MM.1S (cell line): ENCODE results near the gene TMEM253.

Source experiments
- DNase-seq: peaks from one replicate; pipeline ENCODE4 v3.0.0-alpha.2; 2015
- H2AFZ ChIP-seq: fragments of 300-600 bp; sonication (generic); 2 replicates; pipeline ENCODE4 v1.6.0; 2016; ENCODE audit warnings: antibody characterized with exemption, low read length
- H3F3A ChIP-seq: fragments of 300-600 bp; sonication (generic); 2 replicates; pipeline ENCODE4 v1.6.1; 2016; ENCODE audit warnings: mild to moderate bottlenecking, antibody characterized with exemption, low read length, moderate library complexity, mixed read lengths; ENCODE audit not compliant: insufficient read depth
- H3K27ac ChIP-seq: fragments of 300-600 bp; sonication (generic); 2 replicates; pipeline ENCODE4 v1.5.1; 2016; ENCODE audit warnings: mild to moderate bottlenecking, low read length
- H3K27me3 ChIP-seq: fragments of 300-600 bp; sonication (generic); replicated peaks from 2 replicates; pipeline ENCODE4 v1.6.0; 2016; ENCODE audit warnings: low read length; ENCODE audit not compliant: insufficient read depth
- H3K36me3 ChIP-seq: fragments of 300-600 bp; sonication (generic); replicated peaks from 2 replicates; pipeline ENCODE4 v1.6.1; 2016; ENCODE audit warnings: mild to moderate bottlenecking, low read length, mixed read lengths; ENCODE audit not compliant: insufficient read depth
- H3K4me1 ChIP-seq: fragments of 300-600 bp; sonication (generic); 2 replicates; pipeline ENCODE4 v1.6.1; 2016; ENCODE audit warnings: low read length, mixed read lengths
- H3K4me2 ChIP-seq: fragments of 300-600 bp; sonication (generic); 2 replicates; pipeline ENCODE4 v1.6.0; 2016; ENCODE audit warnings: low read depth, low read length
- H3K4me3 ChIP-seq: fragments of 300-600 bp; sonication (generic); 2 replicates; pipeline ENCODE4 v1.5.1; 2016; ENCODE audit warnings: low read length, mixed read lengths
- H3K79me2 ChIP-seq: fragments of 300-600 bp; sonication (generic); 2 replicates; pipeline ENCODE4 v1.6.1; 2016; ENCODE audit warnings: mixed run types, low read length, mixed read lengths
- H3K9ac ChIP-seq: fragments of 300-600 bp; sonication (generic); 2 replicates; pipeline ENCODE4 v1.6.1; 2016; ENCODE audit warnings: low read length, mixed read lengths
- H3K9me2 ChIP-seq: fragments of 300-600 bp; sonication (generic); replicated peaks from 2 replicates; pipeline ENCODE4 v1.6.1; 2016; ENCODE audit warnings: mild to moderate bottlenecking, low read length, mixed read lengths; ENCODE audit not compliant: insufficient read depth
- H3K9me3 ChIP-seq: fragments of 300-600 bp; sonication (generic); replicated peaks from 2 replicates; pipeline ENCODE4 v1.6.1; 2016; ENCODE audit warnings: mild to moderate bottlenecking, low read length, mixed read lengths; ENCODE audit not compliant: insufficient read depth
- H4K20me1 ChIP-seq: fragments of 300-600 bp; sonication (generic); 2 replicates; pipeline ENCODE4 v1.6.1; 2016; ENCODE audit warnings: mild to moderate bottlenecking, low read length, moderate library complexity, mixed read lengths; ENCODE audit not compliant: insufficient read depth
- EZH2 ChIP-seq: fragments of 300-600 bp; sonication (generic); optimal IDR thresholded peaks from 2 replicates; pipeline ENCODE3; 2017; ENCODE audit warnings: low read depth, mild to moderate bottlenecking, antibody characterized with exemption, low read length, mixed read lengths
- EZH2phosphoT487 ChIP-seq: fragments of 300-600 bp; sonication (generic); IDR thresholded peaks from 2 replicates; pipeline ENCODE4 v1.6.1; 2018; ENCODE audit warnings: antibody characterized with exemption, low read length
- TF ChIP-seq, protein P1 (sequence below): fragments of 300-600 bp; sonication (generic); IDR thresholded peaks from 2 replicates; pipeline ENCODE4 v1.5.1; 2016; ENCODE audit warnings: antibody characterized with exemption, low read length, mixed read lengths

The TMEM253 gene

DNA sequence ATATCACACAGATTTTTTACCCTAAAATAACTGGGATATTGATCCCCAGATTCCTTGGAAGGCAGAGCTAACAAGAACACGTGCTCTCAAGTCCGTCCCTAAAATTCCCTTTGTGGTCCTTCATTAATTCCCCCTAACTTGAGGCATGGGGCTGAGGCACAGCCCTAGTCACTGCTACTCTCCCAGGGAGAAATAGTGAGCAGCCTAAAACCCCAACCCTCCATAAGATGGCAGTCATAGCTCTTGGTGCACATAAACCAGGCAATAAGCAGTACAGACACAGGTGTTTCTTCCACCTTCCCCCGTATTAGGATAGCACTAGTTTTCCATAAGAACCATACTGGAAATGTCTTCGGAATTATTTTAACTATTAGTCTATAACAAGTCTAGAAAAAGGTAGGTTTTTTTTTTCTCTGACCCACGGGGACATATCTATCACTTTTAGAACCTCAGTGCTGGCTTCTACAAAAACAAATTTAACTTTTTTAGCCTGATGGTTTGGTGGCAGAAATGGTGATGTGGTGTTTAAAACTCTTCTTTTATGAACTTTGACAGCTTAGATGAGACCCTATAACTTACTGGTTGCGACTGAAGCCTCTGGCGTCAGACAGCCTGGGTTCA is 33.9 kb upstream of the TMEM253 start:
- Histone ChIP-seq H3K4me2 (no peak overlapping the region), H3K9me2 (no peaks in the 10 kb centered on the region), H4K20me1 (no peaks in the 10 kb centered on the region), H3K27ac (no peak overlapping the region), H3K9me3 (no peaks in the 10 kb centered on the region), H3K4me1 (no peaks in the 10 kb centered on the region), H3F3A (peaks cover 6% of the 10 kb centered on the region; the same call in 1 of the 2 replicates), H3K4me3 (no peak overlapping the region), H3K36me3 (no peaks in the 10 kb centered on the region), H3K9ac (no peak overlapping the region), H2AFZ (no peak overlapping the region), H3K27me3 (peaks cover 11% of the 10 kb centered on the region), H3K79me2 (no peaks in the 10 kb centered on the region)
- TF ChIP-seq EZH2: no peak
- TF ChIP-seq, protein P1, sequence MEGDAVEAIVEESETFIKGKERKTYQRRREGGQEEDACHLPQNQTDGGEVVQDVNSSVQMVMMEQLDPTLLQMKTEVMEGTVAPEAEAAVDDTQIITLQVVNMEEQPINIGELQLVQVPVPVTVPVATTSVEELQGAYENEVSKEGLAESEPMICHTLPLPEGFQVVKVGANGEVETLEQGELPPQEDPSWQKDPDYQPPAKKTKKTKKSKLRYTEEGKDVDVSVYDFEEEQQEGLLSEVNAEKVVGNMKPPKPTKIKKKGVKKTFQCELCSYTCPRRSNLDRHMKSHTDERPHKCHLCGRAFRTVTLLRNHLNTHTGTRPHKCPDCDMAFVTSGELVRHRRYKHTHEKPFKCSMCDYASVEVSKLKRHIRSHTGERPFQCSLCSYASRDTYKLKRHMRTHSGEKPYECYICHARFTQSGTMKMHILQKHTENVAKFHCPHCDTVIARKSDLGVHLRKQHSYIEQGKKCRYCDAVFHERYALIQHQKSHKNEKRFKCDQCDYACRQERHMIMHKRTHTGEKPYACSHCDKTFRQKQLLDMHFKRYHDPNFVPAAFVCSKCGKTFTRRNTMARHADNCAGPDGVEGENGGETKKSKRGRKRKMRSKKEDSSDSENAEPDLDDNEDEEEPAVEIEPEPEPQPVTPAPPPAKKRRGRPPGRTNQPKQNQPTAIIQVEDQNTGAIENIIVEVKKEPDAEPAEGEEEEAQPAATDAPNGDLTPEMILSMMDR: peak; percentile 37
- TF ChIP-seq EZH2phosphoT487: no peak
- DNase-seq: no peak

GRCh38 chr14:21068521-21069387 is 32.1 kb upstream of the TMEM253 start:
- no peak overlapping the region for H2AFZ ChIP-seq
- H3K79me2 ChIP-seq: no peaks in the 10 kb centered on the region
- peak overlapping the region; percentile 22; the same call in 1 of the 2 replicates for H3K4me3 ChIP-seq
- peaks cover 11% of the 10 kb centered on the region for H3K27me3 ChIP-seq
- no peak overlapping the region for H3K9ac ChIP-seq
- no peaks in the 10 kb centered on the region for H3K4me1 ChIP-seq
- H3K36me3 ChIP-seq: no peaks in the 10 kb centered on the region
- no peak for TF ChIP-seq EZH2phosphoT487
- TF ChIP-seq EZH2: no peak
- TF ChIP-seq, protein P1: peak; percentile 45
- H3K27ac ChIP-seq: no peak overlapping the region
- peak overlapping the region; percentile 69 for H3K4me2 ChIP-seq
- H3F3A ChIP-seq: peaks cover 6% of the 10 kb centered on the region; the same call in 1 of the 2 replicates
- no peaks in the 10 kb centered on the region for H3K9me2 ChIP-seq
- peak; percentile 36 for DNase-seq
- H3K9me3 ChIP-seq: no peaks in the 10 kb centered on the region
- no peaks in the 10 kb centered on the region for H4K20me1 ChIP-seq

GRCh38 chr14:21069388-21070082 is 31.3 kb upstream of the TMEM253 start:
- Histone ChIP-seq H3K27me3 (peaks cover 11% of the 10 kb centered on the region), H3K4me1 (no peaks in the 10 kb centered on the region), H3K9me3 (no peaks in the 10 kb centered on the region), H3K4me3 (peak overlapping the region; percentile 54), H3K9ac (no peak overlapping the region; the same call in 1 of the 2 replicates), H3K4me2 (peak overlapping the region; percentile 69), H3K9me2 (no peaks in the 10 kb centered on the region), H3F3A (peaks cover 6% of the 10 kb centered on the region; the same call in 1 of the 2 replicates), H3K79me2 (no peaks in the 10 kb centered on the region), H4K20me1 (no peaks in the 10 kb centered on the region), H3K36me3 (no peaks in the 10 kb centered on the region), H3K27ac (no peak overlapping the region), H2AFZ (0 out of 2 replicates have a peak overlapping the region, but pooled peaks have one; percentile 31)
- TF ChIP-seq EZH2phosphoT487: no peak
- no peak for TF ChIP-seq EZH2
- TF ChIP-seq, protein P1: no peak
- no peak for DNase-seq
